HK-2 (cell line): Measurements from ENCODE around the gene PTPN20.

ENCODE experiments used
- DNase-seq: peaks from one replicate; pipeline ENCODE4 v3.0.0-alpha.2; 2018; ENCODE audit not compliant: unreplicated experiment

The PTPN20 gene

DNA sequence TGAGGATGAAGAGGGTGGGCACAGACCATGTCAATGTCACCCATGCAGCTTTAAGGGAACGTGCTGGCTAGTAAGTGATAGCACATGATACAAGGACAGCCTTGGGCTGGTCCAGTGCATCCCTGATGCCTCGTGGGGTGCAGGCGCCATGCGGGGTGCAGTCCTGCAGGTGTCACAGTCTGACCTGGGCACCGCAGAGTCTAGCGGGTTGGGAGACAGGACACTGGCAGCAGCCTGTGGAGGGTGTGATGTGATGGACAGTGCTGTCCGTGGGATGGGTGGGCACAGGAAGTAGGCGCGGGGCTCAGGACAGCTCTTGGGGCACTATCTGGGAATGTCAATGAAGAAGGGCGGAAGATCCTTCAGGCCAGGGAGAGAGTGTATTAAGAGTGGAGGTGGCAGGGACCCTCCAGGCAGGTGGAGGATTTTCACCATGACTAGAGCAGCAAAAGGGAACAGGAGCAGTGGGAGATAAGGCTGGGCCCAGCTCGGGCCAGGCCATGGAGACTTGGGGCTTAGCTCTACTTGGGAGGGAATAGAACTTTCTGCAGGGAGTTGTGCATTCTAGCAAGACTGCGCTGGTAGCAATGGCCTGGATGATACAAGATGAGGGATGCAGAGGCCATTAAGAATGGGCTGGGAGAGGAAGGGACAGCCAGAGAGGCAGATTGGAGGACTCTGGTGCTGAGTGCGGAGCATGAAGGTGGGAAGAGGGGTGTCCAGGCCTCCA lies 122.5 kb downstream of the PTPN20 start:
- no peak for DNase-seq

DNA sequence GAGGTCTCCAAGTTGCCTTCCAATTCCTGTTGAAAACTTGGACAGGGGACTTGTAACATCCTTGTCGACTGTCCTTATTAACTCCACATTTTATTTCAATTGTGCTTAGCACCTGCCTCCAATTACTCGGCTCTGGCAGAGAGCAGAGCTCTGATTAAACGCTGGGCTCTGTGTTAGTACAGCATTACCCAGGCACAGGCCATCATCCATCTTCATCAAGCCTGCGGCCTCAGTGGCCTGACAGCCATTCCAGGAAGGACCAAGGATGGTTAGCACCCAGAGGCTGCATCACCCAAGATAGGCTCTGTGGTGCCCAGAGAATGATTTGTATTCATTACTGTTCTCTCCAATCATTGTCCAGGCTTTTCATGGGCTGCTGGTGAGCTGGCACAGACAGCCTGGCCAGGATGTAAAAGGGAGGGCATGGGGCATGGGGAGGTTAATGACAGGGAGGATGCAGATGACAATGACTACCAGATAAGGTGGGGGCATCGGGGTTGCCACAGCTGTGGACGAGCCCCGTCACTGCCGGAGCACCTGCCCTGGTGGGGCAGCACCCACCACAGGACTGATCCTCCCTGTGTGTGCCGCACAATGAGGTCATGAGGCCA lies 123.3 kb downstream of the PTPN20 start:
- DNase-seq, result no peak

DNA sequence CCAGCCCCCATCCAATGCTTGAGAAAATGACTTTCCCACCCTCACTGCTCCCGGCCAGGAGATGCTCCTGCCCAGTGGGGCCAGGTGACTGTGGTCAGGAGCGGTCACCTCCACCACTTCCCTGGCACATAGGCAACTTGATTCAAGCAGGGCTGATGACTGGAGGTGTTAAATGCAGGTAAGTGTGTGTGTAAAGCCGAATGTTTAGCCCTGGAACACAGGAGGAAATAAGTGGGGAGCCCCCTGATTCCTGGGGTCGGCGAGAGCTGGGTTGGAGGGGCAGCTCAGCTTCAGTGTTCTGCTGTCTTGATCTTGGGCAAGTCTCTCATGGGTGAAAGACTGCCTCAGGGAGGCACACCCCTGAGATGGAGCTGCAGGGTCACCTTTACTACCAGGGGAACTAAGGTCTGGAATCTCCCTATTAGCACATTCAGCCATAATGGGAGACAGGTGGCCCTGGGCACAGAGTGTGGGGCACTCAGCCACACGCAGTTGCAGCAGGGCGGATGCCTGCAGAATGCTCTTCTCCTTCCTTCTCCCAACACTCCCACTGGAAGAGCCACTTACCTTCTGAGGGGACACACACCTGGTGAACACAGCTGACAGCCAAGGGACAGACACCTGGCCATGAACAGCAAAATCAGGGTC lies 124.1 kb downstream of the PTPN20 start:
- DNase-seq, result no peak

DNA sequence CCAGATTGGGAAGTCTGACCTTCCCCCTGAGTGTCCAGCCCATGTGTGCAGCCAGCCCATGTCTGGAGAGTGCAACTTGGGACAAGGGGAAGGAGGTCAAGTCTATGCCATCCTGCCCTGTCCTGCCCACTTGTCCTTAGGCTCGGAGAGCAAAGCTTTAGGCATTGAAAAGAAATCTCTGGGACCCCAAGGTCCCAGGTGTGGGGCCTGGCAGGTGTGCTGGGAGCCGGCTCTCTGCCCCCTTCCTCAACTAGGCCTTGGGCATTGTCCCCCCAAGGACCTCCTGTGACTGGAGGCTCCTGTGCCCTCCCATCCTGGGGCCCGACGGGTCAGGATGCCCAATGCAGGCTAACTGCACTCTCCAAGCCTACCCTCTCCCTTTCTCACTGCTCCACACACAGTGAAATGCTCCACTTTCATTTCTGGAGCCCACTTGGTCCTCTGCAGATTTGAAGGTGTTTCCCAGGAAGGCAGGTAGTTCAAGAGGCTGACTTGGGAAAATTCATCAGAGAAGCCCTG lies 124.7 kb downstream of the PTPN20 start:
- no peak for DNase-seq

DNA sequence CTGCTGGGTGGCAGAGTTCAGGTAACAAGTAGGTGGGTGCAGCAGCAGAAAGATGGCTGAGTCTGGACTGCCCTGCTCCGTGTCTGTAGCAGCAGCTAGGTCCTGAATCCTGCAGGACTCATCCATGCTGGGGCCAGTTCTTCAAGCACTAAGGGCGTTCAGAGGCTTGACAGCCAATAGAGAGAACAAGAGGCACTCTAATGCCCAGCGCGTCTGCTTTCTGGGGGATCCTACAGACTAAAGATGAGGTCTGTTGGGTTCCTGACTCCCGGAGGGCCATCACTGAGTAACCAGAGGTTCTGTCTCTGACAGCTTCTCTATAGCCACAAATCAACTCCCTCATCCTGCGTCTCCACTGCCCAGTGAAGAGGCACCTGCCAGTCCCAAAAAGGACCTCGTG lies 125.5 kb downstream of the PTPN20 start:
- DNase-seq, result no peak

DNA sequence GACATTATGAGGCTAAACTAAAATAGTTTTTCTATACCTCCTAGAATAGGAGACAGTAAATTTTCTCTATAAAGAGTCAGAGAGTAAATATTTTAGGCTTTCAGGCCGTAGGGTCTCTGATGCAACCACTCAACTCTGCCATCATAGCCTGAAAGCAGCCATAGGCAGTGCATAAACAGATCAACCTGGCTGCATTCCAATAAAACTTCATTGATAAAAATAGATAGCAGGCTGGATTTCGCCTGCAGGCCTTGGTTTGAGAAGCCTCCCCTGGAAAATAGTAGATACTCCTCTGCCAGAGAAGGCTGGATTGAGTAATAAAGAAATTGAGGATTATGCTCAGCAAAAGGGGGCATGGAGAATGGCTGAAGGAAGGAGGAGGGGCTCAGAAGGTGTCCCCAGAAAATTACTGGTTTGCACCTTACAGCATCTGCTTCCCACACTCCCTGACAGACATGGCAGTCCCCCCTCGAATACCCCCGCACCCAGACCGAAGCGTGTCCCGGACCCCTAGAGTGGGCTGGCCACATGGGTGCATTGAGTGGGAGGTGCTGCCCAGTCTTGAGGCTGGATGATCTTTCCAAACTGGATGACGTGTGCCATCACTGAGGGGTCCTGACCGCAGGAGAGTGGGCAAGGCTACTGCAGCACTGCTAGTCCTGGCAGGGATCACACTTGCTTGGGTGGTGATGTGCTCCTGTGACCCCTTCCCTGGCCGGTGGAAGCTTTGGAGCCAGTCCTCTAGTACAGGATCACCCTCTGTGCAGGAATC lies 126.6 kb downstream of the PTPN20 start:
- DNase-seq, result no peak

DNA sequence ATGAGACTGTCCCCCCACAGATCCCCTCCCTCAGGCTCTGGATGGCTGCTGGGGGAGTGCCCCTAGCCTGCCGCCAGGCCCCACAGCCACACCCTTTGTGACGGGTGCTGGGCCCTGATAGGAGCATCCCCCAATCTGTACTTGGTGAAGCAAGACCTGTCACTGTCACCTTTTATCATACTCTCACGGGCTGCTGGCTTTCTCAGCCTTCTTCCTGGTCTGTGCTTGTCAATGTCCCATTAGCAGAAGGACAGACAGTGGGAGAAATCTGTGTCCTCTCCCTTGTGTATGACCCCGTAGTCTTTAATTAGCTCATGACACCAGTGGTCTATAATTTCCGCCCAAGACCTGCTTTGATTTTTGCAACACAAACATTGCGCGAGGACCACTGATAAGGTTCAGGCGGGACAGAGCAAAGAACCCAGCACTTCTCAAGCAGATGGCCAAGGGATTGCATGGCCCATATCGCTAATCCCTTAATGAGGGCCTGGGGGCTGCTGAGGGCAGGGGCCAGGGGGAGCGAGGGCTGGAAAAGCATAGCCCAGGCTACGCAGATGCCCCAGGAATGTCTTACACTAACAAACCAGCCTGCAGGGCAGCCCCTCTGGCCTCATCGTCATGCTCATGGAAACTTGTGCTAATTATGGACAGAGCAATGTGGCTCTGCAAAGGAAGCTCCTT lies 127.8 kb downstream of the PTPN20 start:
- no peak for DNase-seq

DNA sequence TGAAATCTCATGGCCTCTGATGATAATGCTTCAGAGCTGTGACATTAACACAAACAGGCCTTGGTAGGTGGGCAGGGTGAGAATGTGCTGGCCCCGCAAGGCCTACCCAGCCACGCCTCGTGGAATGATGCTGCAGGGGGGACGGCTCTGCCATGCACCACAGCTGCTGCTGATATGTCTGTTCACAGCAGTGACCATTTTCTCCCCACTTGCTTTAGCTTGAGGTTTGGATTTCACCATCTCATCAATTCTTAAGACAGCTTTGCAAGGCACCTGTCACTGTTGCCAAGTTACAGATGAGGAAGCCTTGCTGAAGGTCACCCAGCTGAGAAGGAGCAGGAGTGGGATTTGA lies 128.3 kb downstream of the PTPN20 start:
- DNase-seq, result no peak

DNA sequence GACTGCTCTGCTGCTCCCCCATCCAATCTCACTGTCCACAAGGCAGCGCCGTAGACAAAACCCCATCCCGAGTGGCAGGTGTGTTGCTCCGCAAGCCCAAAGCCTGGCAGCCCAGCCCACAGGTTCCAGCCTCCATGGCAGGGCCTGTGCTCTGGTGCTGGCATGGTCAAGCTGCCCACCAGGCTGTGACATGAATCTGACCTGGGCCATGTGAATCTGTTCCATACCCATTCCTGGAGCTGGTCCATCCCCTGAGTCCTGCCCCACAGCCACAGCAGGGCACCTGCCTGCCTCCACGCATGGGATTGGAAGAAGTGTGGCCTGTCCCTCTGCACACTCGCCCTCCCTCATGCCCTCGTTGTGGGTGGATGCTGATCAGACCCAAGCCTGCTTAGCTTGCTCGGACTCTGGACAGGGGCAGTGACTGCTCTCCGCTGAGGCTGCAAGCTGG lies 128.8 kb downstream of the PTPN20 start:
- DNase-seq, result no peak

DNA sequence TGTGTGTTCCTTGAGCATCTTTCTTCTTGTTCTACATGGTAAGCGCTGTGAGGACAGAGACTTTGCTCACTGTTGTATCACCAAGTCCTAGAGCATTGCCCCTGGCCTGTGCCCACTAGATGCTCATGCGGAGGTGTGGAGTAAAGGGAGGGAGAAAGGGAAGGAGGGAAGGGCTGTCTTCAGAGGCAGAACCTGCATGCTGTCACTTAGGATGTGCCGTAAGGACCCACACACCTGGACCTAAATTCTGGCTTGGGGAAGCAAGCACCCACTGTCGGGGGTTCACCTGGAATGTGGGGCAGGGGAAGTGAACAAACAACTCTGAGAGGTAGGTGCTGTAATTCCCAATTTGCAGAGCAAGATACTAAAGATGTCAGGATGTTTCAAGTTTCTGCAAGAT lies 129.5 kb downstream of the PTPN20 start:
- no peak for DNase-seq

DNA sequence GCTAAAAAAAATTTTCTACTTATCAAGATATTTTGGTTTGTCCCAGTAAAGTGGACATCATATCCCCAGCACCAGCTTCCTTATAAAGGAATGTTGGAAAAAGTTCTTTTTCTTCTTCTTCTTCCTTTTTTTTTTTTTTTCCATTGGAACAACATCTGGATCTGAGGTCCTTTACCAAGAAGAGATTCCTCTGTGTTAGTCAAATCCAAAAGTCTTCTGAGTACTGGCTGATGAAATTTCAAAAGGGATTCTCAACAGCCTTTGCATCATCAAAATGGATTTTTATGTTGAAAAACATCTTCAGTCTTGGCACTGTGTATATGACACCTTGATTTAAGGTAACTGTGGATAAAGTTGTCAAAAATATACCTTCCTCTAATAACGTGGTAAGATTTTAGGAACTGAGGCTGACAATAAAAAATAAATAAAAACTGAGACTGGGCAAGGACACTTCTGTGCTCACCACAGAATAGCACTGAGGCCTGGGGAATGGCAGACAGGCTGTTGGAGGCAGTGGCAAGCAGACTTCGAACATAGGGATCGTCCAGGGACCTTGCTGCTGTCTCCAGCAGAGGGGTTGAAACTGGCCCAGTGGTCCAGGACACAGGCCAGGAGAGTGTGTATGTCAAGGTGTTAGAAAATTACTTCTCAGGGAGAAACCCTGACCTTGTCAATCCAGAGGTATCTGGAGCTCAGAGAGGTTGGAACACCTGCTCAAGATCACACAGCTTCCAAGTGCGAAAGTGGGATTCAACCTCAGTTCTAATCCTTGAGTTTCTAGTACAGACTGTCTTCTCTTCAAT lies 130.4 kb downstream of the PTPN20 start:
- DNase-seq, result no peak

DNA sequence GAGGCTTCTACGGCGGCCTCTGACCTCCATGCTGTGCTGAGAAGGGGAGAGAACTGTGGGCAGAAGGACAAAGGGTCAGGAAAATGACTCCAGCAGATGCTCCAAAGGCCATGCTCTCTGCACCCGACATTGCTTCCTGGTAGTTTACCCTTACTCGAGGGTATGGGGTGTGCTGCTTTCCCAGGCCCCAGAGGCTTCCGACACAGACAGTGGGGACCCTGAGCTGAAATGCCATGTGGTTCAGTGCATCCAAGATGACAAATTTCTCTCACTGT lies 130.9 kb downstream of the PTPN20 start:
- DNase-seq, result no peak

DNA sequence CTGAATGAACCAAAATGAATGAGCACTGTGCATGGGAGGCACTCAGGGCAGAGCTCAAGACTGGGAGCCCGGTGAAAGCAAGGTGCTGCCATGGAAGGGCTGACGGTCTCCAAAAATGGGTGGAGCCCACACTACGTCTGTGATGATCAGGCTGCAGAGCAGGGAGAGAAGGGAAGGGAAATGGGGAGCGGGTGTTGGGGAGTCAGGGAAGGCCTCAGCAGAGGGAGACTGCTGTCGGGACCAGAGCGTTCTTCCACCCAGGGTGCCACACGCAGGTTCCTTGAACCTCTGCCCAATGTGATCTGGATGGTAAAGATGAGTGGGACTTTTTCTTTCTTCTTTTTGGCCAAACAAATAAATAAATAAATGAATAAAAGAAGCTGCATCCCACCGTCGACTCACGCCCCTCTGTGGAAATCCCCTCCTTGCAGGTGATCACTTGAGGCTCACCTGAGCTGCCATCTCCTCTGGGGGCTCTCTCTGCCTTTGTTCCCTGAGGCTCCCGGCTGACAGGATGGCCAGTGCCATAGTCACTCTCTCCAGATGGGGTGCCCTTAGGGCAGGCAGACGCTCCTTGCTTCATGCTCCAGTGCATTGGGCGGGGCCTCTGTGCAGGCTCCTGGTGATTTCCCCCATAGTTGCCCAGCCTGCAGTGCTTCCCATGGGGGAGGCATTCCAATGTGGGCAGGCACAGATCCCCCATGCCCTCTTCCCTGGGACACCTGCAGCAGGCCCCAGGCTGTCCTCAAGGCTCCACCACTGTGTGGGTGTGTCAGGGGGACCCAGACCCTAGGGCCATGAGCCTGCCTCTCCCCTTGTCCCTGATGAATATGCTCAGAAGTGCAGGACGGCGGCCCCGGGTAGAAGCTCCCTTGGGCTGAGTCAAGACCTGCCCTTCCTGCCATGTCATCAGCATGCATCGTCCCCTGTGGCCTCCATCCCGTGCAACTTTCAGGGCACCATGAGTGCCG lies 131.8 kb downstream of the PTPN20 start:
- no peak for DNase-seq

DNA sequence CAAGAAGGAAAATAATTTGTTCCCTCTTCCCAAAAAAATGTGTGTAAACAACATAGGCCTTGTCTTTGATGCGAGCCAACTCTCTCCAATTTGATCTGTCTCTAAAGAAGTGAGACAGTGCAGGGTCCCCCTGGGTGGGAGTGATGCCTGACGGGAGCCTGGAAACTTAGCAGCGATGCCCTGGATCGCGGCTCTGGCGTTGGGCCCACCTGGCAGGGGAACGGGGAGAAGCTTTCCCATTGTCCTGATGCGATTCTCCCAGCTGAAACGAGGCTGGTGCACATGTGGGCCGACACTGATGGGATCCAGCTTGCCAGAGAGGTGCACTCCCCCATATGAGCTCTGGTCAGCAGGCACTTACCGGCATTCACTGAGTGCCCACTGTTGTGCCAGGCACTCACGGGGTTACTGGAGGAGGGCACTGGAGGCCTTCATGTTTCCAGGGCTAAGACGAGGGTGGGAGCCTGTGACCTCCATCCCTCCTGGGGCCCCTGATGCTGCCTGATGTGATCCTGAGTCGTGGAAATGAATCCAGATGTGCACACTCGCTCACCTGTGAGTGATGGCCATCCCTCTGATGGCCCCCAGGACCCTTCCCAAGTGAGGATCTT lies 132.8 kb downstream of the PTPN20 start:
- DNase-seq, result no peak

DNA sequence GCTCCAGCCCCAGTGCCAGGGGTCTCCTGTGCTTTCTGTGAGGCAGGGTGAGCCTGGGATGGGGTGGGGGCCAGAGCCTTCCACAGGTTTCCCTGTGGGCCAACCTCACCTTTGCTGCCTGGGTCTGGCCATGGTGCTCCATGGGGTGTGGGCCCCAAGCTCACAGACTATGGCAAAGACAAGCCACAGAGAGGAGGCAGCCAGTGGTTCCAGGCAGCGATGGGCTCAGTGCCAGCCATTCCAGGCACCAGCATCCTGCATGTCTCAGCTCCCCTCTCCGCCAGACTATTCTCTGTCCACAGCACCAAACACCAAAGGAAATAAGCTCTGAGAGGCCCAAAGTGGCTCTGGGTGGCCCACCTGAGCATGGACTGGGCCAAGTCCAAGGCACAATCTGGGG lies 133.5 kb downstream of the PTPN20 start:
- DNase-seq, result no peak

DNA sequence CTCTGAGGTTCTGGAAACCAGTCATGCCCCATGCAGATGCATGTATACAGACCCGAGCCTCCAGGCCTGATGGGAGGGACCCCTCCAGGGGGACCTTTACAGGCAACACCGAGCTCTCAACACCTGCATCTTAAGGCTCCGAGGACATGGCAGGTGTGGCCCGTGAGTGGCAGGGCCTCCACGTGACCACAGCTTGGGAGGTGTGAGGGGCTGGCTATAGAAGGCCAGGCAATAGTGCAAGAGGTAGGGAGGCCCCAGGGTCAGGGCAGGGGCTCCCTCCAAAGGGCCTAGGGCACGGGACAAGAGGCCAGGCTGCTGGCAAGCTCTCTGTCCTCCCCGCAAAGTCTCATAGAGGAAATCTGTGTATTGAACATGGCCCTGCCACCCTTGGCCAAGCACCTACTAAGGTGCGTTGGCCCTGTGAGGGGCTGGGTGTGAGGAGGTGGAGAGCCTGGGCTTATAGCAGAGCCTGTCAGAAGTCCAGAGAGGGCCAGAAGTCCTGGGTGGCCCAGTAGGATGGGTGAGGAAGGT lies 134.2 kb downstream of the PTPN20 start:
- DNase-seq, result no peak

DNA sequence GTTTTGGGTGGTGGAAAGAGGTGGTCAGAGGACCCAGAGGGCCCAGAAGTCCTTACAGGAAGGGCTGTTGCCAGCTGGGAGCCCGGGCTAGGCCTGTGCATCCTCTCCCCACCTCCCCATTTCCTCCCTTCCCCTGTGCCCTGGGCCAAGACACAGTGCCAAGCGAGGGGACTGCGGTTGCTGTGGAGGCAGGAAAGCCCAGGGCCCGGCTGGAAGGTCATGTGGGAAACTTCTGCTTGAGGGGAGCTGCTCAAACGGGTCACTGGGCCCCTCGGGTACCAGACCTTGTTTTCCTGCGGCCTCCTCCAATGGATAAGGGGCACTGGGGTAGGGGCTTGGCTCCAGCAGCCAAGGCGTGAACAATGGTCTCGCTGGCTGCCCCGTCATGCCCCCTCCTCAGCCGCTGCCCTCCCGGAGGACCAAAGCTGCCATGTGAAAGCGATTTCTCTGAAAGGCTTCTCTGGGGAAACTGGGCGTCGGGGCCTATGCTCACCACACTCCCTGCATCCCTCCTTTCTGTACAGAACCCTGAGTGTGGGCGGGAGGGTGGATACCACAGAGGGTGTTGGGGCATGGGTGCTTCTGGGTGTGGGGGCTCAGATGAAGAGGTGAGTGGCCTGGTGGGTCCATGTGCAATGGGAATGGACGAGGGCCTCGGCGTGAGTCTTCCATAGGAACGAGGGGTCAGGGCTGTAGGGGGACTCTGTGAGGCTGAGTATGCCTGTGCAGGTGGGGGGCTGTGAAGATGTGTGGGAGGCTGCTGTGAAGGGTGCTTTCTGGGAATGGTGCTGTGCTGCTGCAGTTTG lies 135.3 kb downstream of the PTPN20 start:
- no peak for DNase-seq

DNA sequence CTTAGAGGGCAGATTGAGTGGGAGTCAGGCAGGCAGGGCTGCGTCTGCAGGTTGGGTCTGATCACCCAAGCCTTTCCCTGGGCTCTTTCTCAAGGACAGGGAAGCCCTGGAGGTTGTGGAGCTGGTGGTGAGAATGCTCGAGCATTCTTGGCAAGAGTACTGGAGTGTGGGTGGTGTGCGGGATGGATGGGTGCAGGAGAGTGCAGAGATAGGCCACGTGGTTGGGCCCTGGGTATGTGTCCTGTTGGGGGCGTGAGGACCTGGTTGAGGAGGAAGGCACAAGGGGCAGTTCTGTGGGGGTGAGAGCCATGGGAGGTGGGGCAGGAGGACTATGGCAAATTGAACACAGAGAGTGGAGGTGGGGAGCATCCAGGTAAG lies 135.9 kb downstream of the PTPN20 start:
- DNase-seq, result no peak
